Hematopoietic multipotent progenitor cell treated with erythropoietin and hydrocortisone succinate and interleukin-3 and kit ligand, for 4 days (in vitro differentiated cells): ENCODE measurements around the gene TMEM125.

Source experiments
- DNase-seq: peaks from one replicate; pipeline ENCODE4 v3.0.0-alpha.2; 2015

TMEM125 gene

DNA sequence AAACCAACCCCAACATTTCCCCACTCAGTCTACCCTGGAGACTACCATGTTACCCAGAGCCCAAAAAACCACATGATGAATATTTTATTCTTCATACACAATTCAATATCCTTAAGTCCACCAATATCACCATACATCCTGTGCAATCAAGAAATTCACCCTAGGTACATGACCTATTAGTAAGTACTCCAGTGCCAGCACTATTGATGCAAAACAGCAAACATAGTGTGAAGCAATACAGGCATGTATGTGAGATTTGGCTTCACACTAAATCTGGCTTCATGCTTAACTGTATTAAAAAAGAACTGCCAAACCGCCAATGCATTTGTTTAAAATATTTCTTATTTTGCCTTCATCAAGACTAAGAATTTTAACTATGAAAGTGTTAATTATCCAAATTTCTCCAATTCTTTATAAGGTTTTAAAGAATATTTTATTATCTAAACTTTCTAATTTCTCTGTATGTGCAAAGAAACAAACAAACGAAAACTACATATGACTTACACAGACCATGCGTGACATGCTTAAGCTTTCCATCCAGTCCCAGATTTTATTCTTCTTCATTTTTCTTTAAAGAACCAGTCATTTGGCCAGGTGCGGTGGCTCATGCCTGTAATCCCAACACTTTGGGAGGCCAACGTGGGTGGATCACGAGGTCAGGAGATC, 22.4 kb upstream of the TMEM125 start:
- DNase-seq: no peak

DNA sequence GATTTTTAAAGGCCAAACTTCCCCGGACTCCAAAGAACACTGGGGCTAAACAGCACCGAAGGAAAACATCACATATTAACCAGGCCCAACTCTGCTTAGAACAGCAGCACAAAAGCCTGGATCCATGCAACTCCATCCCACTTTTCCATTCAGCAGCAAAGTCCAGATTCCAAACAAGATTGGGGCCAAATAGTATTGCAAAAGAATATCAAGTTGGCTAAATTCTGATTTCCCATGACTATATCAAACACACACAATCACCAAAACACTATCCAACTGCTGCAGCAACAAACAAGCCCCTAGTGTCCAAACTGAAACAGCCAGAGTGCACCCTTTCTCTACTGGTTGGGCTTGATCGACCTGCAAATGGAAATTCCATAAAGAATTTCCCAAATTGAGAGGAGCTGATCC, 19.4 kb upstream of the TMEM125 start:
- DNase-seq: no peak

DNA sequence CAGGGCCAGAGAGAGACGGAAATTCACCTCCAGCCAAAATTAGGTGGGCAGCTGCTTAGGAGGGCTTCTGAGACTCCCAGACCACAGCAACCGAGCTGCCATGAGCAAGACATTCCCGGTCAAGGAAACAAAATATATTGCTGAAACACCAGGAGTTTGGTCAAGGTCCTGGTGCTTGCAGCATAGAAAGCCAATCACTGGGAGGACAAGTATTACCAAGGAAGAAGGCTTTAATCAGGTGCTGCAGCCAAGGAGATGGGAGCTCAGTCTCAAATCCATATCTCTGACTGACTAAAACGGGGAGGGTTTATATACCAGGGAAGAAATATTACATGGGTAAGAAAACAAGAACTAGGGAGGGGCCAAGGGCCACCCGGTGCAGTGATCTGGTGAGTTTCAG, 18.8 kb upstream of the TMEM125 start:
- DNase-seq: no peak

DNA sequence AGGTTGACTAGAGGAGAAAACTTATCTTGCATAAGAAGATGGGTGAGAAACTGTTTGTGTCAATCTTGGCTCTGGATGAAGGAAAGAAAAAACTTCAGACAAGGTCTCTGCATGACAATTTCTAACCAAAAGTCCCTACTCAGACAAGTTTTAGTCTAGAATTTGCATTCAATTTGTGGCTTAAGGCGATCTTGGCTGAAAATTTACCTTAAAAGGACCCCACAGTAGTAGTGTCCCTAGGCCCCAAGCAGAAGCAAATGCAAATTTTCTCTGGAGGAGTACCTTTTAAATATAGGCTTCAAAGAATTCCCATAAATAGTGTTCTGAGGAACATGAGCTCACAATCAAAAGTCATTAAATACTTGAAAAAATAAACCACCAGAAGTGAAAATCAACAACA, 17.6 kb upstream of the TMEM125 start:
- DNase-seq: no peak

DNA sequence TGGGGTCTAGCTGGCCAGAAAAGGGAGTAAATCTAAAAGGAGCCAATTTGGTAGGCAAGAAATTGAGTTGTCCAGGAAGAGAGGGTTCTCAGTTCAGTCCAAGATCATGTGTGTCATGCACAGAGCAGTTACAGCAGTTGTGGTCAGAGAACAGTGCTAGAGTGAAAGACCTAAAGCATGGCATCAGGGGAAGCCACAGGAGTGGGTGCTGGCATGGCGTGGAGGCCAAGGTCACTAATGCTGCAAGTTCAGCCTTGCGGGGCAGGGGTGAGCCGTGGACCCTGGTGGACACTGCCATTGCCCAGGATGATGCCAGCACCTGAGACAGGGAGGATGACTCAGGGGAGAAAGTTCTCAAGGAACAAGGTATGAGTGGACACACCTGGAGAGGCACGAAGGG, 16.6 kb upstream of the TMEM125 start:
- no peak for DNase-seq

DNA sequence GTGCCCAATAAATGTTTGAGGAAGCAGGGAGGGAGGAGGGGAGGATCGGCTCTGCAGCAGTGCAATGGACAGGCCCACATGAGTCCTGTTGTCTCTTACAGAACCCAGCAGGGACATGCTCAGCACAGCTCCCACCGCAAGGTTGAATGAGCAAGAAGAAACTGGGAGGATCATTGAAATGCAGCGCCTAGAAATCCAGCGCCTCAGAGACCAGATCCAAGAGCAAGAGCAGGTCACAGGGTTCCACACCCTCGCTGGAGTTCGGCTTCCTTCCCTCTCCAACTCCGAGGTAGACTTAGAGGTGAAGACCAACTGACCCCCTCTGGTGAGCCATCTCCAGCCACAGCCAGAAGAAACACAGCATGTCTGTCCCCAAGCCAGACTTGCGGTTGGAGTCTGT, 15.9 kb upstream of the TMEM125 start:
- no peak for DNase-seq

DNA sequence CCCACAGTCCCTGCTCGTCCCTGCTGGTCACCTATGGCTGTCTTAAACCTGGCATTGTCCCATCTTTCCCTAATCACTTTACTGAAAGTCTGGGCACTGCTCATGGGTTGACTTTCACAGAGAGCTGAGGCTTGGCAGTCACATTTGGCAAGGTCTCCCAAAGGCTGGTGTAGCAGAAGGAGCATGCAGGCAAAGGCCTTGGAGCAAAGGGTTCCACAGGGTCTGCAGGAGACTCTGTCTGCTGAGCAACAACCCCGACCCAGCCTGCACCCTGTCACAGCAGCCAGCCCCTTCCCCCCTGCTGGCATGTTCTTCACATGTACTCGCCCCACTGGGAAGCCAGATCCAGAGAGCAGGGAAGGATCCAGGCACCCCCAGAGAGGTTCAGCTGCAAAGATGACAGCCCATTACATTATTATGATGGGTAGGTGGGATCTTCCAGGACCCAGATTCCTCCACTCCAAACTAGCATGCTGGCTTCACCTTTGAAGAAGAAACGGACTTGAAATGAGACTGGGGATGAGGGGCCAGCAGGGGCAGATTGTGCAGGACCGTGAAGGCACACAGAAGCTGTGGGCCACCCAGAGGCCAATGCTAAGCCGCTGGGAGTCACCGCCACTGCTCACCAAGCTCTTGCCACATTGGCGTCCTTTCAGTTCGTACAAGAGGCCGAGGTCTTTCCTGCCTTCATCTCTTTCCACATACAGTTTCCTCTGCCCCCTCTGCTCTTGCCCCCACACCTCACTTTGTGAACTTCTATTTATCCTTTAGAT, 14.2 kb upstream of the TMEM125 start:
- no peak for DNase-seq

DNA sequence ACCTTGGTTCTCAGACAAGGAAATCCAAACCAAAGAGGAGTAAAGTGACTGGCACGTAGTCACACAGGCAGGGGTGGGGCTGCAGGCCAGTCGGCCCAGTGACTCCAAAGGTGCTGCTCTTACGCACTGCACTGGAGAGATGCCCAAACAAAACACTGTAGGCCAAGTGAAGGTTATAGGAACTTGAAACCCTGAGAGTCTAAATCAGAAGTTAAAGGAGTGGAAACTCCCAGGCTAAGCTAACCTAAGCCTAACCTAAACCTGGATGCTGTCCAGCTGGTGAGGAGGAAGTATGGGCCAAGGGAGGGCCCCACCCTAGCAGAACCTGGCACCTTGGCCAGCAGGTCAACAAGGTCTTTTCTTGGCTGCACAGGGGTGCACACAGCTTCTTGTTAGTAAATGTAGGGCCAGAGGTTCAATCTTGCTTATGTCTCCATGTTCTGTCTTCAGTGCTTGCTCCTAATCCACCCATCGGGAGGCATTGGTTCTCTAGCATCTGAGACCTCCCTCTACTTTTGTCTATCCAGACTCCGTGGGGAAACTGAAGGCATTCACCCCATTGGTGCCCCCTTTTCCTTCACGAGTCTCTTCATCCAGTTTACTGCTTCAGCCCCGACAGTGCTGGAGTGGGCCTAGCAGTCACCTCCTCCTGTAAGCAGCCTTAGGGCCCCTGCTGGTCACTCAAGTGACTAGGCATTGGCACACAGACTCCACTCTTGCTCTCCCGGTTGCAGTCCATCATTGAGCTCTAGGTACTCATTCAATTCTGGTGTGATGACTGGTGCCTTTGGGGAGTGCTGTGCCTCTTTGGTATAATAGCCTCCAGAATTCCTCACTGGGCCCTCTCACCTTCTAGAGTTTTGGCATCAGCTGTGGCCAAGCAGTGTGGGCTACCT, 12.9 kb upstream of the TMEM125 start:
- no peak for DNase-seq

DNA sequence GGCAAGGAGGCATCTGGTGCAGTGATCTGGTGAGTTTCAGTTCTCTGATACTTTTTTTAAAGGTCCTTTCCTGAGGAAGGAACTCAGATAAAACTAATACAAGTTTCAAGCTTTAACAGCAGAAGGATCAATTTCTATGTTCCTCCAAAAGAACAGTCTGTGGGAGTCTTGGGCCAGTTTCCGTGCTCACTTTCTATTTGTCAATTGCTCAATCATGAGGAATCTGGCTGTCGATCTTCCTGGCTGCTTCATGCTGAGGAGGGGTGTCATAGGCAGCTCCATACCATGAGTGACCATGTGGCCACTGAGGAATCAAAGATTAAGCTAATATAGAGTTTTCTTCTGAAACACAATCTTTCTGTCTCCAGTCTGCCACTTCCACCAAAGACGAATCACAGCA, 11.4 kb upstream of the TMEM125 start:
- no peak for DNase-seq

DNA sequence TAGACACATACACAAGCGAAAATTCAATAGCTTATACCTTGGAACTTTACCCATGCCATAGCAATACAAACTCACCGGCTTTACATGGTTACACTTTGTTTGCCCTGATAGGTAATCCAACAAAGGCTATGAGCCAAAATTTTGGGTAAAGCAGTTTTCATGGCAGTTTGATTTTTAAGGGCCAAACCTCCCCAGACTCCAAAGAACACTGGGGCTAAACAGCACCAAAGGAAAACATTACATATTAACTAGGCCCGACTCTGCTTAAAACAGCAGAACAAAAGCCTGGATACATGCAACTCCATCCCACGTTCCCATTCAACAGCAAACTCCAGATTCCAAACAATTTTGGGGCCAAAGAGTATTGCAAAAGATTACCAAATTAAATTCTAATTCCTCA, 4.4 kb upstream of the TMEM125 start:
- DNase-seq: no peak

DNA sequence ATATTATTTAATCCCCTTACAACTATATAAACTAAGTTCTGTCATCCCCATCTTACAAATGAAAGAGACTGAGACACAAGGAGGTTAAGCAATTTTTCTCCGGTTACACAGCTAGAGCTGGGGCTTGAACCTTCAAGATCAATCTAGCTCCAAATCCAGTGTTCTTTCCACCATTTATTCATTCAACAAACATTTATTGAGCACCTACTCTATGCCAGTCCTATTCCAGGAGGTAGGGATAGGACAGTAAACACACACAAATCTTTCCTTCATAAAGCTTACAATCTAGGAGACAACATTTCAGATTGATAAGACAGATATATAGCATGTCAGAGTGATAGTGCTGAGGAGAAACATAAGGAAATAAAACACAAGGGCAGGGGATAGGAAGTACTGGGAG, 2.9 kb upstream of the TMEM125 start:
- no peak for DNase-seq

DNA sequence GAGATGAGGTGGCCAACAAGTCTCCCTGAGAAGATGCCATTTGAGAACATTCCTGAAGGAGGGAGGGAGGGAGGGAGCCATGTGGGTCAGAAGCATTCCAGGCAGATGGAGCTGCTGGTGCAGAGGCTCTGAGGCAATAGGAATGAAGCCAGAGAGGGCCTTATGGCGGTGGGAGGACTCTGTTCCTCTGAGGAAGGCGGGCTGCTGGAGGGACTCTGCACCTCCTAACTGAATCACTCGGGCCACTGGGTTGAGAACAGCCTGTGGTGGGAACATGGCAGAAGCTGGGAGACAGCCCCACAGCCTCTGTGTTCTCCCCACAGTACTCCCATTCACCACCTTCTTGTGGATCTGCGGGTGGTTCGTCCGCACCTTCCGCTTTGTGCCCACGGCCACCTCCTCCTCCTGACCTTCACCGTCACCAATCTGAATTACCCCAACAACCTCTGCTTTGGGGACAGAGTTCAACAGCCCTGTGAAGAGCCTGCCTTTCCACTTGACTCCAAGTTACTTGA, 2.4 kb upstream of the TMEM125 start:
- no peak for DNase-seq

DNA sequence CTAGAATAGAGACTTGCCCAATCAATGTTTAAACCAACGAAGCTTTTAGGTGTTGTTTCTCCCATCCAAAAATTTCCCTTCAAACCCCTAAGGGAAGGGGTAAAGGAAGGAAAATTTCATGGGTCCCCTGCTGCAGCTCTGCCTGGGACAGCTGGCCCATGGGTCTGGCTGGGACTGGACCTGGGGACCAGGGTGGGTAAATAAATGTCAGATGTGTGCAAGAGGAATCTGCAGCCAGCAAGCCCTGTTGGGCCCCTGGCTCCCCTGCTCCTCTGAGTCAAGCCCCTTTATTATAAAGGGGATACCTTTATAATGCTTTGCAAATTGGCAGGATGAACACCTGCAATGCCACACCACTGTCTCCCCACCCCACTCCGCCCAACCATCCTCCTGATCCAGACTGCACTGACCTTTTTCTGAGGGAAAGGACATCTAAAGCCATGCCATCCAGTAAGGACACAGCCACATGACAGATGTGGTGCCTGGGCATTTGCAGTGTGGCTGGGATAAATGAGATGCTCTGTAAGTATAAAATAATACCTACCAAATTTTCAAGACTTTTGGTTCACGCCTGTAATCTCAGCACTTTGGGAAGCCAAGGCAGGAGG, 1.9 kb upstream of the TMEM125 start:
- no peak for DNase-seq

DNA sequence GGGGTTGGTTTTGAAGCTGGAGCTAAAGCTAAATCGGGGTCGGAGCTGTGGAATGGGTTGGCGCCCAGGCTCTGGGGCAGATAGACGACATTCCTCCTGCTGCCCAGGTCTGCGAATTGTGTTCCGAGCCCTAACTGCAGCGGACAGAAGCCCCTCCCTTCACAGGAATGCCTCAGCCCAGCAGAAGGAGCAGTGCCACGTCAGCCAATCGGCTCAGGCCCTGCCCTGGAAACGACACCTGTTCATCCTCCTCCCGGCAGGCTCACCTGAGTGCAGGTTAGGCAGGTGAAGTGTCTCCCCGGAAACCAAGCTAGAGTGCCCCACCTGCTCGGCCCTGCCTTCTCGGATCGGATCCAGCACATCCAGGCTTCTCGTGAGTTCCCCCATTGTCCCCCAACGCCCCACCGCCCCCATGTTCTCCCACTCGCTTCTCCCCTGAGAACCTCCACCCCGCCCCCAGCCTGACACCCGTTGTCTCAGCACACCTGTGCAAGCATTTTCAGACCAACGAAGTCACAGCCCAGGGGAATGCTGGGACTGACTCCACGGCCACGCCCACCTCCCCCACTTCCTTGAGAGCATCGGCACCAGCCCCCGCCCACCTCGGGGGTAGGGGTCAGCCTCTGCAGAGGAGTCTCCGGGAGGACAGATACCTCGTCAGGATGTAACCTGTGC, 775 bp downstream of the TMEM125 start:
- no peak for DNase-seq

DNA sequence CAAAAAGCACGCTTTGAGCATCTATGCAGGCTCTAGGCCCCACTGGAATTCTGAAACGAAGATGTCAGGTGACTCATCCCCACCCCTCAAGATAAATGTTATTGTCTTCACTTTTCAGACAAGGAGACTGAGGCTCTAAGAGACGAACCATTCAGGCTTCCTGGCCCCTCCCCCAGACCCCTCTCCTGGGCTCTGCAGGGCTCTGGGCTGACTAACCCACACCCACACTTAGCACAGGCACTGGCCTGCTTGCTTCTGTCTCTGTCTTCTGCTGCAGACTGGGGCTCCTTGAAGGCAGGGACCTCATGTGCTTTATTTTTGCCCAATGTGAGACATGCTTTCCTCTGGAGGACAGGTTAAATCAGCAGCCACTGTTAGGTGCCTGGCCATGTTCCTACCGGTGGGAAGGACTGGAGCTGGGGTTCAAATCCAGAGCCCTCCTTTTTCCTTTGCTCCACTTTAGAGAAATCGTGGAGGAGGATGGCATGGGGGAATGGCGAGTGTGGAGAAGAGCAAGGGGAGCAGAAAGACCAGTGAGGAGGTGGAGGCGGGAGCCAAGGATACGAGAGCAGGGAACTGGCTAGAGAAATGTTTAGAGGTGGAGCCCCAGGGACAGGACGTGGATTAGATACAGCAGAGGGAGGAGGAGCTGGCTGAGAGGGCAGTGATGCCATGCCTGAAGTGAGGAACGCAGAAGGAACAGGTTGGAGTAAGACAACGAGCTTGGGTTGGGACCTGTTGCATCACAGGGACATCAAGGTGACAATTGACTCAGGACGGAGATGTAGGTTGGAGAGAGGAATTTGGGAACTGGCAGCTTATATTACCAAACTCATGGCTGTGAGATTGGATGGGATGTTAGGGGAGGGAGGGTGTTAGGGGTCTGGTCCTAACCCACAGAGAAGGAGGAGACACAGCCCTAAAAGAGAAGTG, 1.7 kb downstream of the TMEM125 start:
- no peak for DNase-seq

DNA sequence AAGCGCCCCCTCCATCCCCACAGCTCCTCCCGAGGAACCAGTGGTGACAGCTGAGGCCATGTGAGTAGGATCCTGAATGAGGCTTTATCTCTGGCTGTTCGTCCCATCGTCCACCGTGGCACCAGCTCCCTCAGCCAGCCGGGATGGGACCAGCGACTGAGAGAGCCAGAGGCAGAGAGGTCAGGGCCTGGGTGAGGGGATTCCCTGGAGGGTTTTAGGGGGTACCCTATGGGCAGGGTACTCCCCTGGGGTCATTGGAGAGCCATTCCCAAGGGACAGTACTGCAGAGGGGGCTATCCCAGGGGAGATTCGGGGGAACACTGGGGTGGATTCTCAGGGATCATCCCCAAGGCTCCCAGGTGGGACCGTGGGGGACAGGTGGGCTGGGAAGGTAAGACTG, 2.4 kb downstream of the TMEM125 start:
- no peak for DNase-seq

DNA sequence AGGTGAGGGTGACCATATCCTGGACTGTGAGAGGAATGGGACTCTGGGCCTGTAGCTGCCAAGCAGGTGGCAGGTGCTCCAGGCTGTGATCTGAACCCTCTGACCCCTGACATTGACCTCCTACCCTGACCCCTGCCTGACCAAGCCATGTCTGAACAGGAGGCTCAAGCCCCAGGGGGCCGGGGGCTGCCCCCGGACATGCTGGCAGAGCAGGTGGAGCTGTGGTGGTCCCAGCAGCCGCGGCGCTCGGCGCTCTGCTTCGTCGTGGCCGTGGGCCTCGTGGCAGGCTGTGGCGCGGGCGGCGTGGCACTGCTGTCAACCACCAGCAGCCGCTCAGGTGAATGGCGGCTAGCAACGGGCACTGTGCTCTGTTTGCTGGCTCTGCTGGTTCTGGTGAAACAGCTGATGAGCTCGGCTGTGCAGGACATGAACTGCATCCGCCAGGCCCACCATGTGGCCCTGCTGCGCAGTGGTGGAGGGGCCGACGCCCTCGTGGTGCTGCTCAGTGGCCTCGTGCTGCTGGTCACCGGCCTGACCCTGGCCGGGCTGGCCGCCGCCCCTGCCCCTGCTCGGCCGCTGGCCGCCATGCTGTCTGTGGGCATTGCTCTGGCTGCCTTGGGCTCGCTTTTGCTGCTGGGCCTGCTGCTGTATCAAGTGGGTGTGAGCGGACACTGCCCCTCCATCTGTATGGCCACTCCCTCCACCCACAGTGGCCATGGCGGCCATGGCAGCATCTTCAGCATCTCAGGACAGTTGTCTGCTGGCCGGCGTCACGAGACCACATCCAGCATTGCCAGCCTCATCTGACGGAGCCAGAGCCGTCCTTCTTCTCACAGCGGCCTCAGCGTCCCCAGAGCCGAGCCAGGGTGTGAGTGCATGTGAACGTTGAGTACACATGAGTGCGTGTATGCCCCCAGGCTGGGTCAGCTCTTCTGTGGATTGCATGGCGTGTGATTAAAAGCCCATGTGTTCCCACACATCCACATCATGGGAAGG, 3.1 kb downstream of the TMEM125 start:
- DNase-seq: no peak

DNA sequence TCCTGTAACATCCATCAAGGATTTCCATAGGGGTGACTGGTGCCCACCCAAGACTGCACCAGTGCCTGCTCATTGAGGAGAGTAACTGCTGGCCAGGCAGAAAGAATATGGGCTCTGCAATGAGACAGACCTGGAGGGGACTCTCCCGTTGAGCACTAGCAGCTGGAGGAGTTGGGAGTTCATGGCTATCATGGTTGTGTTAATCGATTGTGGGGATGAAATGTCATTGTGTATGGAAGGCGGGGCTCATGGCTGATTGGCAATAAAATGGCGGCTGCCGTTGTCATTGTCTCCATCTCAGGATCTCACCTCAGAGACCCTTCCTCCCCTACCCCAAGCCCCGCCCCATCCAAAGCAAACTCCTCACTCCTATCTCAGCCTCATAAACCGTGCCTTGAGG, 3.9 kb downstream of the TMEM125 start:
- no peak for DNase-seq

DNA sequence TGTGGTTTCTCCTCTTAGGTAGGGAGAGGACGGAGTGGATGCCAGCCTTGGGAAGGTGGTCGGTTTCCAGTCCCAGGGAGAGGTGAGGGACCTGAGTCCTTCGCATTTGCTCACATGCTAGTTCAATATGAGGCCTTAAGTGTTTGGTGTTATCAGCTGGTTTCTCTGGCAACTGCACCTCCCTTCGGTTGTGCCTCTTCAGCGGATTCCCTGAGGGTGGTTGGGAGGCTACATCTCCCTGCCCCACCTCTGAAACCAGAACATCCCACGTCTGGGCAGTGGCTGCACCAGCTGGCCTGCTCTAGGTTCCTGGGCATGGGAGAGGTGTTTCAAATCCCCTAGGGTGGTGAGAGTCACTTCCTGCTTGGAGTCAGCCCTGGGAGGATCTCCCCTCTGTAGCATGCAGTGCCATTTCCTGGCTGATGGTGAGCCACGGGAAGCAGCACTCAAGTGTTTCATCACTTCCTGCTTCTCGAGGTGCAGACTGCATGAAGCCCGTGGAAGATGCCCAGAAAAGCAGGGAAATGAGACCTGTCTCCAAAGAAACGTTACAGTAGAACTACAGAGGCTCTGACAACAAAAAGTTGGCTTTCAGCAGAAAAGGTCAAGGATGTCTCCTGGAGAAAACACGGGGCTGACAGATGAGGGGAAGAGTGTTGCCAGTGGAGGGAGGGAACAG, 4.5 kb downstream of the TMEM125 start:
- peak; percentile 57 for DNase-seq
